Activated gamma-delta T cell (primary cell): ENCODE measurements around the gene RNU1-4.
"Not testable (repeated sequence)": the region's sequence is repeated elsewhere in the genome, so short reads cannot be mapped to it uniquely, and the experiment has no call there.

Source experiments
- DNase-seq: peaks from one replicate; lab custom pipeline; 2025; lab: John Stamatoyannopoulos, UW

Gene RNU1-4

GRCh38 chr1:16708704-16709103, 31.6 kb upstream of the RNU1-4 start:
- not testable (repeated sequence) for DNase-seq

DNA sequence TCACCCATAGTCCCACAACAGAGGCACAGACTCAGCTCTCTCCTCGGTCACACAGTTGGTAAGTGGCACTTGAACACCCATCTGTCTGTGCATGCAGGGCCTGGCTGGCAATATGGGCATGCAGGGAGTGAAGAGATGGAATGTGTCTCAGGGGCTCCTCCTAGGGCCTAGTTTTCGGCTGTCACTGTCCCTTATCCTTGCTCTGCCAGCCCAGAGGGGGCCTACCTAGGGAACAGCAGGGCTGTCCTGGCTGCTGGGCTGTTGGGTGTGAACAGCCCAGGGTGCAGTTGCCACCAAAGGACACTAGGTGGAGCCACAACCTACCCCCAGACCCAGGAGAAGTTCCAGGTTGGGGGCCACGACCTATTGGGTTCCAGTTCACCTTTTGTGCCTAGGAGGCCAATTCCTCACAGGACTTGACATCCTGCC, 30.6 kb upstream of the RNU1-4 start:
- DNase-seq: not testable (repeated sequence)

- not testable (repeated sequence) for DNase-seq
Measured at GRCh38 chr1:16710618-16711017, 29.7 kb upstream of the RNU1-4 start.

DNA sequence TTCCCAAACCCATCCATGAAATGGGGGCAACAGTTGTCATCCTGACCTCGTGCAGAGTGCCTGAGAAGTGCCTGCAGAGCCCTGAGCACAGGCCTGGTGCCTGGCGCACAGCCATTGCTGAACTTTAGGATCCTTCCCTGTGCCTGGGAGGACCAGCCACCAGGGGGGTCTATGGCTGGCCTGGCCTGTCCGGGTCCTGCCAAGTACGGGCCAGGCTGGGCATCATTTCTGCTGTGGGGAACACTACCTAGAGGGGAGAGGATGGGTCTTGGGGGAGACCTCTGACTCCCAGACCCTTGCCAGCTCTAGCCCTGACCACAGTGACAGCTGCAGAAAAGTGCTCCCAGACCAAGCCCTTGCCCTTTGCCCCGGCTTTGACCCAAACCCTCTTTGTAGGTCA, 28.2 kb upstream of the RNU1-4 start:
- not testable (repeated sequence) for DNase-seq

GRCh38 chr1:16712582-16712981, 27.7 kb upstream of the RNU1-4 start:
- DNase-seq: not testable (repeated sequence)

GRCh38 chr1:16712984-16713383, 27.3 kb upstream of the RNU1-4 start:
- DNase-seq: not testable (repeated sequence)

GRCh38 chr1:16713480-16713879, 26.8 kb upstream of the RNU1-4 start:
- not testable (repeated sequence) for DNase-seq

DNA sequence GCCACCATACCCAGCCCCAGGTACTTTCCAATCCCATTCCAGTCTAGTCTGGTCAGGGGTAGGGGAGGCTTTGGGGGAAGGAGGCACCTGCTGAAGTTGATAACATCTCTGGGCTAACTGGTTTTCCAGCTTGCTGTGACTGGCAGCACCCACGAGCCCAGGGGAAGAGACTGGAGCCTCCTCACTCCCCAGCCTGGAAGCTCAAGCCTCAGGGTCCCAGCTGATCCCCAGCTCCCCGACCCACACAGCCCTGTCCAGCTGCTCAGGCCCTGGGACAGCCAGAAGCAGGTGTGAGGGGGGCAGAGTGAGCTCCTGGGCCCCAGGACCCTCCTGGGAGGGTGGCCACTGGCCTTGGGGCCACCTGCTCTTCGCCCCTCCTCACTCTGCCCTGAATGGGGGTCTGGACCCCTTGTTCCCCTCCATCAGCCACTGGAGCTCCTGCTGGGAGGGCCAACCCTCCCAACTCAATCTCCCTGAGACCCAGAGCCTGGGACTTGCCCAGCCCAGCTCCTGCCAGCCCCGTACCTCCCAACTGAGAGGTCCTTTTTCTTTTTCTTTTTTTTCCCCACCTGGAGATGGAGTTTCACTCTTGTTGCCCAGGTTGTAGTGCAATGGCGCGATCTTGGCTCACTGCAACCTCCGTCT, 23.5 kb upstream of the RNU1-4 start:
- DNase-seq: no peak

DNA sequence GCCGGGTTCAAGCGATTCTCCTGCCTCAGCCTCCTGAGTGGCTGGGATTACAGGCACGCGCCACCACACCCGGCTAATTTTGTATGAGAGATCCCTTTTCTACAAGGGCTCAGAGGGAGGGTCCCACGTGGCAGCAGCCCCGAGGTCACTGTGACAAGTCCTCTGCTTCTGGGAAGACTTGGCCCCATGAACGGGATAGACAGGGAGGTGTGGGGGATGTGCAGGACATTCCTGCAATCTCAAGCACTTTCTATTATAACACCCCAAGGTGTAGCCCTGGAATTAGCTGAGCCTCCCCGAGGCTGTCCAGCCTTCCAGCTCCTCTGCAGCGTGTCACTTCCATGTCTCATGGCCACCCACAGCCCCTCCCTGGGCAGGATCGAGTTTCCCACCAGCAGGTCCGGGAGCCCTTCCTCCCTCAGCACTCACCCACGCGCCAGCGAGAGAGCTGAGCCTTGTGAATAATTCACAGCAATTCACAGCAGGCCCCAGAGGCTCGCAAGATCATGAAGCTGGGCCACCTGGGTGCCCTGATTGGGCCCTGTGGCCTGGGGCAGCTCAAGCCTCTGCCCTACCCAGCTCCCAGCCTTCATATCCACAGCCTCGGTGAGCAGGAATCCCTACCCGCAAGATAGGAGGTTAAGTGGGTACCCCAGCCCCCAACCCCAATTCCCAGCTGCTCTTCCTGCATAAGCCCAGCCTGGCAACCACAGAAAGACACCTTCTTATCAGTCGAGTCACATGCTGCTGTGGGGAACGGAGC, 22.8 kb upstream of the RNU1-4 start:
- no peak for DNase-seq

DNA sequence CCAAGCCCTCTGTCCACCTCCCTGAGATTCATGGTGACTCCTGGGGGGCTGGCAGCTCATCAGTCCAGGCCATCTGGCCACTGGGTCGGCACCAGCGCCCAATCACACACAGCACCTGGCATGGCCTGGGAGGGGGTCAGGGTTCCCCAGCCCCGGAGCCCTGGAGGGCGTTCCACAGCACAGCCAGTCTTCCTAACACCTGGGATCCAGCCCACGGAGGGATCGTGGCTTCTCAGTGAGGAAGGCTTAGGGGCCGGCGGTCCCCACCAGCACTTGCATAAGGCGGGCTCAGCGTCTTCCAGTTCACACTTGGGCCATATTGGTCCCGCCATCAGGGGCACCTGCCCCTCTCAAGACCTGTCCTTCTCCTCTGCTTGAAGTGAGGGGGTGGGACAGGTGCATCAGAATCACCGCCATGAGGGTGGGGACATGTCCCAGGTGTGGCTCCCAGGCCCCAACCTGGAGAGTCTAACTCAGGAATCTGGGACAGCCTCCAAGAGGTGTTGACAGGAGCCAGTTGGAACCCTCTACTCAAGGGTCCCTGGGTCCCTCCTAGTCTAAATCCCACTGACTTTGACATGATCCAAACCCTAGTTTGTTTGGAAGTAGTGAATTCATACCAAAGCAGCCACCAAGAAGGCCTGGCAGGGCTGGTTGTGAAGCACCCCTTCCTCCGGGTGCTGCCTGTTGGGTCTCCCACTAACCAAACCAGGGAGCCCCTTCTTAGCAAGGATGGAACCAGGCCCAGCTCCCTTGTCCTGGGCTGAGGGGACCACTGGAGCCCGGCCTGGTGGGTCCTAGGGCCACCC, 22.0 kb upstream of the RNU1-4 start:
- DNase-seq: not testable (repeated sequence)

DNA sequence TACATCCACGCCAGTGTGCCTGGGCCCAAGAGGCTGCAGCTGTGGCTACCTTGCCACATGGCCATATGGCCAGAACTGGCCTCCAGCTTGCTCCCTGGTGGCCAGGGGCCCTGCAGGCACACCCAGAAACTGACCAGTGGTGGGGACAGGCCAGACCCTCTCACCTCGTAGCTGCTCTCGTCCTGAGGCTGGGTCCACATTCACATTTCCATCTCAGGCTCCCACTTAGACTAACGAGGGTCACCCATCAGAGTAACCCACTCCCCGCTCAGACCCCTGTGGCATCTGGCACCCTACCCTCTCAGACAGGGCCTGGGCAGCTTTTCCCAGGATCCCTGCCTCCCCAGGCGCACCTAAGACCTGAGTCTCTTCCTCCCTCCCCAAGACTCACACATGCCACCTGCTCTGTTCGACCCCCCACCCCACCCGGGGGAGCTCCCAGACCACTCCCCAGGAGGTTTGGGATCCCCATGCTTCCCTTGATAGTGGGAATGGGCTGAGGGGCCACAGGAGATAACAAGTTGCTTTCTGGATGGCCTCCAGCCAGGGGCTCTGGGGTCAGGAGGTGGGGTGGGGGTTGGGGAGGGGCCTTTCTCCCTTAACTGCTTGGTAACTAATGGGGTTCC, 21.3 kb upstream of the RNU1-4 start:
- no peak for DNase-seq

DNA sequence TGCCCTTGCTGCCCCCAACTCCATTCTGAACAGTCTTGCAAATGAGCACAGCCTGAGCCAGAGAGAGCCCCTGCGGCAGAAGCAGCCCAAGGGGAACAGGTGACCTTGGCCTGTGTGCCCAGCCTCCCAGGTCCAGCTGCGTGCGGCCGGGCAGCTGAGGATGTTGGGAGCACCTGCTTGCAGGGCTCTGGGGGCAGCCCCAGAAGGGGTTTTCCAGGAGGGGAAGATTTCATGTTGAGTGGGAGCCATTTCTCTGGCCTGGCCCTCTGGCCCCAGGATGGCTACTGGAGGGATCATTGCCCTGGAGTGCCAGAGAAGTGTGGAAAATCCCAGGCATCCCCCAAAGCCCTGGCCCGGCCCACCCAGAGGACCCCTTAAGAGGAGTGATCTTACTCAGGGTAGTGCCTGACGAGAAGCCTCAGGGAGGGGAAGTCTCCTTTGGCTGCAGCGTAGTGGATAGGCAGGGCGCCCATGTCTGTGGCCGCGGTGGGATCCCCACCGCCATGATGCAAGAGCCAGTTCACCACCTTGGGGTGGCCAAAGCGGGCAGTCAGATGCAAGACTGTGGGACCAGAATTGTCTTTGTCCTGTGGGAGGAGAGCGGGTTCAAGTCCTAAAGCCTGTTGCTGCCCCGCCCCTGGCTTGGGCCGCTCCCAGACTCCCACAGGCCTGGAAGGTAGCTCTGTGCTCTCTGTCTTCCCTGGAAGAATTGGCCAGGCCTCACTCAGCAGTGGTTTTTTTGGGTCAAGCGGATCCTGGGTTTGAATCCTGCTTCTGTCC, 20.6 kb upstream of the RNU1-4 start:
- DNase-seq: no peak

GRCh38 chr1:16720351-16721223, 19.7 kb upstream of the RNU1-4 start:
- no peak for DNase-seq

- DNase-seq: no peak
Measured at GRCh38 chr1:16721871-16722641, 18.3 kb upstream of the RNU1-4 start.

DNA sequence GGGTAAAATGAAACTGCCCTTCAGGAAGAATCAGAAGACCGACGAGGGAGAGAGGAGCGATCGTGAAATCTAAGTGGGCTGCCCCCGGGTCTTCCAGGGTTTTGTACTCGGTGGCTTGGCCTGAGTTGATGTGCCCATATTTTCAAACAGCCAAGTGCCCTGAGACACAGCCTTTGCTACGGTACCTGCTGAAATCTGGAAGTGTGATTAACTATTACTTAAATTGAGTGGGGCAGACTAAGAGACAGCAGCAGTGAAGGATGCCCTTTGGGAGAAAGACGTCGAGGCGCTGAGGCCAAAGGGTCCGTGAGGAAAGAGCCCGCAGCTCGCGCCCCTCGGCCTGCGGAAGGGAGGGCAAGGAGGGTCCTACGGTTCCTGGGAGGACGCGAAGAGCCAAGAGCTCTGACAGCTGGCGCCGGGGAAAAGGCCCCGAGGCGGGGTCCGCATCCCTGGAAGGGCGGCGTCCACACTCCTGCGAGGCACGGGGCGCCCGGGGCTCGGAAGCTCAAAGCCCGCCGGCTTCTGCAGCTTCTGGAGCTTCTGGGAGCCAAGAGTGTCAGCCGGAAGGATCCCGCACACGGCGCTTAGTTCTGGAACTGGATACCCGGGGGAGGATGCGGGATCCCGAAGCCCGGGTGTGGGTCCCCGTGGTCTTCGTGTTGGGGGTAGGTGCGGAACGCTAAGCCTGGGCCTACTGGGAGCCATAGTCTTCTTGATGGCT, 15.4 kb upstream of the RNU1-4 start:
- DNase-seq: no peak

DNA sequence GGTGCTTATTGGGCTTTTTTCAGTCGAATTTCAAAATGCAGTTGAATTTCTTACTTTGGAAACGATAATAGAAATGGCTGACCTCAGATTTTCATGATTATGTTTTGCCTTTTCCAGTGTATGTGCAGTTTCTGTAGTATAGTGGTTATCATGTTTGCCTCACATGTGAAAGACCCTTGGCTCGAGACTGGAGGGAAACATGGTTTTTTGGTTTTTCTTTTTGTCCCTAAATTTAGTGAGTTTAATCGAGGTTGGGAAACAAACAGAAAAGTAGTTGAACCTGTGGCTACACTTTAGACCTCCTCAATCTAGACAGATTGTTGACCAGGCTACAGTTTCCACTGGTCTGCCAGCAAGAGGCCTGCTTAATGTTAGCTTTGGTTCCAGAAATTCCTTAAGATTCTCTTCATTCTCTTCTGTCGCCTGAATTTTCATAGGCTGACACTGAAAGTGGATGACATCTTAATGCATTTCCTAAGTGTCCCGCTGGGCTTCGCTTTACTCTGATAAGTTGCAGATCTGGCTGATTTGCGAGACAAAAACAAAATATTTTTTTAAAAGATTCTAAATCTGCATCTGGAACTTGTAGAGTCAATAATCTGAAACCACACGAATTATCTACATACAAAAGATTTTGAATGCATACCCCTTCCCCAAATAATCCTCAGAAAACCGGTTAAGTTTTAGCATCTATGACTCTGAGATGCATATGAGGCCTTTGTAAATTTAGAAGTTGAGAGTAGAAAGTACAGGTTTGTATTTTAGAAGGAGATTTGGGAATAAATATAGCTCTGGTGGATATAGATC, 14.7 kb upstream of the RNU1-4 start:
- not testable (repeated sequence) for DNase-seq

DNA sequence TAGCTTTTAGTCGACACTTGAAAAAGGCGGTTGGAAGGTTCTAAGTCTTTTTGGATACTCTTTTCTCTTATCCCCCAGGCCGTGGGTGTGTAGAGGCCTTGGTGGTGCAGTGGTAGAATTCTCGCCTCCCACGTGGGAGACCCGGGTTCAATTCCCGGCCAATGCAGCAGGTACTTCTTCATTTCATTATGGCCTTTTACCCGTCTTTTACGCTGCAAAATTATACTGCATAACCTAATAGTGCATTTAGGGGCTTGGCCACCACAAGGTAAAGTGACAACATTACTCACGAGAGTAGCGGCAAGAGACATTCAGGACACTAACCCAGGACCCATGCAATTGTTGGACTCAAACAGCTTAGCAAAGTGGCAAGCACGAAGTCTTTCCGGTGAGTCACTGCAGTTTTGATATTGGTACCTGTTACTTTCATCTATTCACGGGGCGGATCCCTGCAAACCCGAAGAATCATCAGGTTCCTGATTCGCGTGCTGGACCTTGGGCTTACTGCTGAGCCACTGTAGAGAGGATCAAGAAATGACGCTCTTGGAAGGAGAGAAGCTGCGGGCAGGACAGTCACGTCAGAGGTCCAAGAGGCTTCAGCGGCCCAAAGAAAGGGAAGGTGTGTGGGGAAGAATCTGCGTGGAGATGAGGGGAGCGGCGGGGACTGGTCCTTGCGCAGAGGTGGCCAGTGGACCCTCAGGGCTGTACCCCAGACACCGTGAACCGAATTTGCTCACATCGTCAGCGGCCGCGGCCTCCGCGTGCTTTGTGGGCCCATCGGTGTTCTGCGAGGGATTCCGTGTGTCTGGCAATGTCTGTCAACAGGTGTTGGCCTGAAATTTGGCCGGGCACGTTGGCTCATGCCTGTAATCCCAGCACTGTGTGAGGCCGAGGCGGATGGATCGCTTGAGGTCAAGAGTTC, 12.9 kb upstream of the RNU1-4 start:
- no peak for DNase-seq
